CD4-positive, alpha-beta T cell (primary cell): ENCODE data around the gene B4GALT6. TPM values are rescaled to one million over a fixed set of nuclear protein-coding genes. Genes with fewer than 3 reads are reported as not detected.

Source experiments
- ATAC-seq: fragments of 200-7000 bp; cut with Tn5 transposase; one replicate; pipeline ENCODE4 v1.10.0; 2022; ENCODE audit warnings: mild to moderate bottlenecking; ENCODE audit not compliant: poor library complexity
- CTCF ChIA-PET: fragments of 350-600 bp; sonication (Branson Sonifier 250); formaldehyde crosslinking; loops from one replicate; lab custom pipeline; 2021; ENCODE audit warnings: antibody characterized with exemption, inconsistent platforms; lab: Charles Lee
- POLR2A ChIA-PET: fragments of 350-600 bp; sonication (Branson Sonifier 250); formaldehyde crosslinking; loops from one replicate; lab custom pipeline; 2021; ENCODE audit warnings: antibody characterized with exemption, inconsistent platforms; lab: Charles Lee
- DNase-seq, 14 experiments: peaks; one replicate each; pipeline ENCODE4 v3.0.0-alpha.2; 2013 to 2020; ENCODE audit warnings: mixed read lengths in 2 of 14
- H3K27ac ChIP-seq, 2 donors: one replicate each; pipeline versions ENCODE4 v1.5.1 to v1.7.0; 2013; ENCODE audit warnings: low read length in 2 of 2, low read depth in 1 of 2, mild to moderate bottlenecking in 1 of 2
- H3K27me3 ChIP-seq, 2 experiments: 1 replicate in 1 of 2; 2 replicates in 1 of 2; pipeline versions ENCODE4 v1.6.1 to v1.7.0; 2013; ENCODE audit warnings: low read length in 2 of 2, control low read depth in 1 of 2, mild to moderate bottlenecking in 1 of 2, moderate library complexity in 1 of 2; ENCODE audit not compliant: insufficient read depth in 2 of 2, control insufficient read depth in 1 of 2
- H3K36me3 ChIP-seq: one replicate; pipeline ENCODE4 v1.6.1; 2013; ENCODE audit warnings: low read length, control low read depth; ENCODE audit not compliant: insufficient read depth
- H3K4me1 ChIP-seq: one replicate; pipeline ENCODE4 v1.6.1; 2013; ENCODE audit warnings: low read length, control low read depth; ENCODE audit not compliant: insufficient read depth
- H3K4me3 ChIP-seq: one replicate; pipeline ENCODE4 v1.5.1; 2013; ENCODE audit warnings: mild to moderate bottlenecking, low read length, moderate library complexity
- H3K9me3 ChIP-seq, 2 experiments: 1 replicate in 1 of 2; 2 replicates in 1 of 2; pipeline versions ENCODE4 v1.6.1 to v1.7.0; 2013; ENCODE audit warnings: low read length in 2 of 2, mild to moderate bottlenecking in 2 of 2, control low read depth in 1 of 2, moderate library complexity in 1 of 2; ENCODE audit not compliant: control insufficient read depth in 1 of 2, insufficient read depth in 1 of 2
- H3K27ac Mint-ChIP-seq: one replicate; pipeline ENCODE4 v1.8.0; 2020; ENCODE audit warnings: mixed read lengths
- H3K27me3 Mint-ChIP-seq: one replicate; pipeline ENCODE4 v1.8.0; 2021; ENCODE audit warnings: mixed read lengths
- H3K36me3 Mint-ChIP-seq: one replicate; pipeline ENCODE4 v1.8.0; 2021; ENCODE audit warnings: low read depth, mixed read lengths
- H3K4me1 Mint-ChIP-seq: one replicate; pipeline ENCODE4 v1.8.0; 2021; ENCODE audit warnings: low read depth, mixed read lengths
- H3K4me3 Mint-ChIP-seq: one replicate; pipeline ENCODE4 v1.8.0; 2020; ENCODE audit warnings: mild to moderate bottlenecking, mixed read lengths
- H3K9me3 Mint-ChIP-seq: one replicate; pipeline ENCODE4 v1.8.0; 2020; ENCODE audit warnings: mixed read lengths
- CTCF ChIP-seq: fragments of 200-600 bp; IDR thresholded peaks from one replicate; pipeline ENCODE4 v1.8.0; 2022; ENCODE audit warnings: antibody characterized with exemption, mild to moderate bottlenecking
- intact Hi-C, 2 experiments: fragments of 100-400 bp; cut with DNase I in 1 of 2; cut with micrococcal nuclease in 1 of 2; formaldehyde crosslinking; loops; one replicate each; pipeline versions ENCODE4 v1.15.1 to v1.9.0; 2023 to 2025; cut with DNase I, micrococcal nuclease
- total RNA-seq, 174 experiments: library from RNA in 2 of 174; stranded (reverse) in 2 of 174; gene quantifications; one replicate each; pipeline ENCODE4 v1.2.3 and lab custom pipeline; 2021 to 2026

B4GALT6 gene
- total RNA-seq, 2 experiments from 2014 or later, result 0.75 TPM; not detected in 1

GRCh38 chr18:31683968-31684278 is 458 bp downstream of the B4GALT6 start:
- Histone ChIP-seq H3K36me3 (no peaks in the 10 kb centered on the region), H3K27me3 (peaks cover 0 to 30% of the 10 kb centered on the region in 2 experiments), H3K4me1 (peaks cover 12% of the 10 kb centered on the region), H3K4me3 (peak overlapping the region; percentile 43), H3K27ac (no peak overlapping the region), H3K9me3 (no peaks in the 10 kb centered on the region)
- peak overlapping the region; percentile 89 for H3K4me3 Mint-ChIP-seq
- peaks cover 16% of the 10 kb centered on the region for H3K4me1 Mint-ChIP-seq
- H3K36me3 Mint-ChIP-seq, result no peaks in the 10 kb centered on the region
- ATAC-seq (no peak), DNase-seq (no peak)
- no peaks in the 10 kb centered on the region for H3K9me3 Mint-ChIP-seq
- intact Hi-C loops, result no loop called here
- peaks cover 66% of the 10 kb centered on the region for H3K27me3 Mint-ChIP-seq
- H3K27ac Mint-ChIP-seq, result no peak overlapping the region
- POLR2A ChIA-PET, result no interaction called here
- CTCF ChIA-PET, result no interaction called here
- no peak for TF ChIP-seq CTCF

GRCh38 chr18:31683106-31683505 is 1.3 kb downstream of the B4GALT6 start:
- Histone ChIP-seq H3K27me3 (peaks cover 0 to 33% of the 10 kb centered on the region in 2 experiments), H3K36me3 (no peaks in the 10 kb centered on the region), H3K4me1 (peaks cover 12% of the 10 kb centered on the region), H3K4me3 (no peak overlapping the region), H3K27ac (no peak overlapping the region), H3K9me3 (no peaks in the 10 kb centered on the region)
- Mint-ChIP-seq H3K4me1 (peaks cover 16% of the 10 kb centered on the region), H3K27ac (no peak overlapping the region), H3K9me3 (no peaks in the 10 kb centered on the region), H3K4me3 (peak overlapping the region; percentile 89), H3K36me3 (no peaks in the 10 kb centered on the region), H3K27me3 (peaks cover 68% of the 10 kb centered on the region)
- ChIA-PET CTCF (no interaction called here), POLR2A (no interaction called here)
- ATAC-seq (no peak), DNase-seq (no peak)
- TF ChIP-seq CTCF, result no peak
- intact Hi-C loops, result no loop called here

GRCh38 chr18:31680831-31681568 is 3.4 kb downstream of the B4GALT6 start:
- no peaks in the 10 kb centered on the region for H3K36me3 Mint-ChIP-seq
- peaks cover 15% of the 10 kb centered on the region for H3K4me1 Mint-ChIP-seq
- H3K4me3 Mint-ChIP-seq, result no peak overlapping the region
- Histone ChIP-seq H3K27me3 (peaks cover 0 to 23% of the 10 kb centered on the region in 2 experiments), H3K27ac (no peak overlapping the region), H3K9me3 (no peaks in the 10 kb centered on the region), H3K4me1 (peaks cover 10% of the 10 kb centered on the region), H3K4me3 (no peak overlapping the region), H3K36me3 (no peaks in the 10 kb centered on the region)
- ATAC-seq, result no peak
- intact Hi-C loops, result no loop called here
- ChIA-PET CTCF (interaction anchor here (0.6 kb wide), 1 partner anchor 28 kb away, joined by 3 read pairs; no protein-coding TSS in a partner anchor), POLR2A (no interaction called here)
- H3K27me3 Mint-ChIP-seq, result peaks cover 60% of the 10 kb centered on the region
- H3K9me3 Mint-ChIP-seq, result no peaks in the 10 kb centered on the region
- H3K27ac Mint-ChIP-seq, result no peak overlapping the region
- DNase-seq, result peak in 2 of 14 experiments; percentile 18 to 31
- TF ChIP-seq CTCF, result peak; percentile 14
